Endothelial cell of umbilical vein (primary cell): ENCODE results near the gene ZBTB21.

Source experiments
- CTCF ChIP-seq, 2 donors: IDR thresholded peaks; 1 replicate in 1 of 2; 2 replicates in 1 of 2; pipeline ENCODE4 v1.5.1; 2011; ENCODE audit warnings: low read length in 2 of 2, mild to moderate bottlenecking in 2 of 2, moderate library complexity in 2 of 2, control low read depth in 1 of 2, inconsistent platforms in 1 of 2, low read depth in 1 of 2; ENCODE audit not compliant: insufficient read depth in 1 of 2; ENCODE audit errors: extremely low read depth in 1 of 2
- GATA2 ChIP-seq: IDR thresholded peaks from 2 replicates; pipeline ENCODE4 v1.7.0; 2011; ENCODE audit warnings: low read depth, mild to moderate bottlenecking, moderate library complexity, mixed read lengths, low read length; ENCODE audit not compliant: insufficient read length, insufficient read depth
- JUN ChIP-seq: IDR thresholded peaks from 2 replicates; pipeline ENCODE4 v1.6.1; 2011; ENCODE audit warnings: borderline replicate concordance, low read depth; ENCODE audit not compliant: insufficient read length, insufficient read depth
- POLR2AphosphoS5 ChIP-seq: IDR thresholded peaks from 2 replicates; pipeline ENCODE4 v1.6.1; 2012; ENCODE audit warnings: low read depth, mild to moderate bottlenecking, control low read depth, low read length, moderate library complexity; ENCODE audit not compliant: insufficient read depth

- TF ChIP-seq GATA2 (no peak), JUN (no peak), CTCF (IDR thresholded peaks at IDR 0.05; ENCODE audit: extremely low read depth in 1 of 2, insufficient read depth in 1 of 2, low read depth in 1 of 2, low read length in 2 of 2) (no peak), POLR2AphosphoS5 (no peak)
These were observed 34.8 kb upstream of the ZBTB21 start for GRCh38 chr21:42044871-42045495.
